H1 (cell line): ENCODE data around the gene NOX5. TPM values are rescaled to one million over a fixed set of nuclear protein-coding genes. Genes with fewer than 3 reads are reported as not detected.

Experiments used
- CHD2 ChIP-seq: IDR thresholded peaks from 2 replicates; pipeline ENCODE4 v1.6.1; 2012; ENCODE audit warnings: low read length, improper control_type of control experiment
- CHD7 ChIP-seq: fragments of 300-600 bp; sonication (generic); IDR thresholded peaks from 2 replicates; pipeline ENCODE4 v1.7.1; 2012; ENCODE audit warnings: low read length, moderate library complexity, mild to moderate bottlenecking, inconsistent platforms; ENCODE audit not compliant: insufficient replicate concordance
- GABPA ChIP-seq: IDR thresholded peaks from 2 replicates; pipeline ENCODE4 v1.6.1; 2011; ENCODE audit warnings: mild to moderate bottlenecking, low read length, moderate library complexity, borderline replicate concordance; ENCODE audit not compliant: insufficient read depth
- POU5F1 ChIP-seq: IDR thresholded peaks from 2 replicates; pipeline ENCODE4 v1.6.1; 2011; ENCODE audit warnings: low read depth, mild to moderate bottlenecking, low read length, moderate library complexity
- SAP30 ChIP-seq: fragments of 300-600 bp; sonication (generic); IDR thresholded peaks from 2 replicates; pipeline ENCODE4 v1.7.1; 2012; ENCODE audit warnings: low read length, moderate library complexity, mild to moderate bottlenecking, inconsistent platforms; ENCODE audit not compliant: insufficient read depth, insufficient replicate concordance
- USF2 ChIP-seq: IDR thresholded peaks from 2 replicates; pipeline ENCODE4 v1.6.1; 2011; ENCODE audit warnings: low read length, improper control_type of control experiment
- polyA plus RNA-seq, 7 experiments: library from polyadenylated mRNA; depleted of rRNA in 3 of 7; stranded (reverse) in 5 of 7; unstranded in 2 of 7; fragments of >200 nt in 5 of 7; fragments of 200-250 nt in 2 of 7; gene quantifications; 1 replicate in 5 of 7; 2 replicates in 1 of 7; 4 replicates in 1 of 7; pipeline versions ENCODE4 v1.2.1 to v1.2.3, GENCODE V29; 2011 to 2013; ENCODE audit warnings: missing spikeins in 2 of 7, mixed read lengths in 2 of 7
- total RNA-seq: library from RNA; stranded (reverse); fragmentation: NEBNext Ultra II Directional; extraction: Animal tissue kit (Norgen Biotek cat#: 25700); gene quantifications from 2 replicates; pipeline ENCODE4 v1.2.1, GENCODE V29; 2021

Gene NOX5
- total and polyA plus RNA-seq, 2 of the 8 experiments (the other 6 are each of a cell fraction or from before 2014, with no cell fraction given), result under 0.01 TPM; not detected in 1

GRCh38 chr15:68999091-68999490 is 15.4 kb upstream of the NOX5 start (continued):
- TF ChIP-seq CHD7 (no peak), GABPA (no peak), POU5F1 (no peak), SAP30 (no peak), USF2 (no peak), CHD2 (no peak)
- TF ChIP-seq, all 59 proteins: peak for 0
